Activated CD4-positive, CD25-positive, alpha-beta regulatory T cell (primary cell): ENCODE data around the gene FUT2.

Experiments used
- DNase-seq, 4 experiments: peaks; one replicate each; lab custom pipeline; 2025; lab: John Stamatoyannopoulos, UW

FUT2 gene

GRCh38 chr19:48750771-48751504 lies 55.2 kb downstream of the FUT2 start:
- no peak for DNase-seq

- no peak for DNase-seq
Observed at GRCh38 chr19:48751845-48752495, 56.2 kb downstream of the FUT2 start.

GRCh38 chr19:48752496-48753365 lies 57.0 kb downstream of the FUT2 start, which contains the start of gene FUT1:
Gene FUT1 (minus strand): TSS chr19:48752641. CDS start chr19:48751281, 1,360 bp downstream.
- no peak for DNase-seq

GRCh38 chr19:48755084-48755641 lies 59.4 kb downstream of the FUT2 start, which contains the start of gene FGF21:
Gene FGF21 (plus strand): TSS chr19:48755524. CDS start chr19:48756237, 713 bp downstream.
- DNase-seq: no peak
